ENCODE data around the gene PLCB1. TPM values are rescaled to one million over a fixed set of nuclear protein-coding genes. Genes with fewer than 3 reads are reported as not detected.

The PLCB1 gene
- total and polyA plus RNA-seq, 2 experiments from 2014 or later, result 14.9 to 20.7 TPM

DNA sequence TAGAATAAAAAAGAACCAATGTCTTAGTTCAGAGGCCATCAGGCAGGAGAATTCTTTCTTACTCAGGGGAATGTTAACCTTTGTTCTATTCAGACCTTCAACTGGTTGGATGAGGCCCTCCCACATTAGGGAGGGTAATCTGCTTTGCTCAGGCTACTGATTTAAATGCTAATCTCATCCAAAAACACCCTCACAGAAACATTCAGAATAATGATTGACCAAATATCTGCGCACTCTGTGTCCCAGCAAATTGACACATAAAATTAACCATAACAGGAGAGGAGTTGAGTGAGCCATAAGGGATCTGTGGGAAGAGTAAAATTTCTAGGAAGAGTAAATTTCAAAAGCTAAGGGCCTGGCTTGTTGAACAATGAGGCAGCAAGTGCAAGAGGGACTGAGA, 702.8 kb downstream of the PLCB1 start (continued):
- no peak for TF ChIP-seq CTCF (conservative IDR thresholded peaks at IDR 0.05; ENCODE audit: low read depth in 2 of 2)

- Mint-ChIP-seq H3K27me3 (ENCODE audit: insufficient read depth, low read depth, poor library complexity) (no peaks in the 10 kb centered on the region), H3K36me3 (ENCODE audit: low read depth) (peaks cover 1% of the 10 kb centered on the region; the same call in 2 of the 3 replicates), H3K9me3 (peaks cover 8% of the 10 kb centered on the region; the same call in 2 of the 3 replicates), H3K4me3 (no peak overlapping the region), H3K4me1 (no peaks in the 10 kb centered on the region), H3K27ac (no peak overlapping the region)
- H3K79me2 ChIP-seq (replicated peaks; ENCODE audit: insufficient read depth), result no peaks in the 10 kb centered on the region
- ATAC-seq, result no peak
- H3K4me1 ChIP-seq (ENCODE audit: insufficient read depth), result no peaks in the 10 kb centered on the region
- no peak overlapping the region for H3K4me2 ChIP-seq
- H3F3A ChIP-seq (replicated peaks; ENCODE audit: low read depth), result no peaks in the 10 kb centered on the region
- no peak overlapping the region for H3K4me3 ChIP-seq
- DNase-seq (ENCODE audit: low spot score), result no peak
- no peaks in the 10 kb centered on the region for H3K27me3 ChIP-seq (ENCODE audit: insufficient read depth)
- peaks cover 13% of the 10 kb centered on the region; the same call in 1 of the 2 replicates for H3K9me2 ChIP-seq (ENCODE audit: insufficient read depth)
- H3K27ac ChIP-seq (ENCODE audit: low read depth), result no peak overlapping the region
- no peak overlapping the region for H2AFZ ChIP-seq
- H3K36me3 ChIP-seq (ENCODE audit: insufficient read depth), result no peaks in the 10 kb centered on the region
- no peaks in the 10 kb centered on the region for H4K20me1 ChIP-seq (replicated peaks; ENCODE audit: insufficient read depth)
- TF ChIP-seq CTCF (conservative IDR thresholded peaks at IDR 0.05; ENCODE audit: low read depth in 2 of 2), result no peak
- TF ChIP-seq STAT1 (IDR thresholded peaks at IDR 0.05; ENCODE audit: unreplicated experiment), result no peak
- no peak for TF ChIP-seq EZH2 (IDR thresholded peaks at IDR 0.05; ENCODE audit: low read depth, unreplicated experiment)
- no peak for TF ChIP-seq ETS1 (IDR thresholded peaks at IDR 0.05)
- no peak for TF ChIP-seq CREB1 (CRISPR knock-in tag; IDR thresholded peaks at IDR 0.05; ENCODE audit: low read depth)
- no peak for TF ChIP-seq REST (IDR thresholded peaks at IDR 0.05; ENCODE audit: unreplicated experiment)
- TF ChIP-seq, protein P1, sequence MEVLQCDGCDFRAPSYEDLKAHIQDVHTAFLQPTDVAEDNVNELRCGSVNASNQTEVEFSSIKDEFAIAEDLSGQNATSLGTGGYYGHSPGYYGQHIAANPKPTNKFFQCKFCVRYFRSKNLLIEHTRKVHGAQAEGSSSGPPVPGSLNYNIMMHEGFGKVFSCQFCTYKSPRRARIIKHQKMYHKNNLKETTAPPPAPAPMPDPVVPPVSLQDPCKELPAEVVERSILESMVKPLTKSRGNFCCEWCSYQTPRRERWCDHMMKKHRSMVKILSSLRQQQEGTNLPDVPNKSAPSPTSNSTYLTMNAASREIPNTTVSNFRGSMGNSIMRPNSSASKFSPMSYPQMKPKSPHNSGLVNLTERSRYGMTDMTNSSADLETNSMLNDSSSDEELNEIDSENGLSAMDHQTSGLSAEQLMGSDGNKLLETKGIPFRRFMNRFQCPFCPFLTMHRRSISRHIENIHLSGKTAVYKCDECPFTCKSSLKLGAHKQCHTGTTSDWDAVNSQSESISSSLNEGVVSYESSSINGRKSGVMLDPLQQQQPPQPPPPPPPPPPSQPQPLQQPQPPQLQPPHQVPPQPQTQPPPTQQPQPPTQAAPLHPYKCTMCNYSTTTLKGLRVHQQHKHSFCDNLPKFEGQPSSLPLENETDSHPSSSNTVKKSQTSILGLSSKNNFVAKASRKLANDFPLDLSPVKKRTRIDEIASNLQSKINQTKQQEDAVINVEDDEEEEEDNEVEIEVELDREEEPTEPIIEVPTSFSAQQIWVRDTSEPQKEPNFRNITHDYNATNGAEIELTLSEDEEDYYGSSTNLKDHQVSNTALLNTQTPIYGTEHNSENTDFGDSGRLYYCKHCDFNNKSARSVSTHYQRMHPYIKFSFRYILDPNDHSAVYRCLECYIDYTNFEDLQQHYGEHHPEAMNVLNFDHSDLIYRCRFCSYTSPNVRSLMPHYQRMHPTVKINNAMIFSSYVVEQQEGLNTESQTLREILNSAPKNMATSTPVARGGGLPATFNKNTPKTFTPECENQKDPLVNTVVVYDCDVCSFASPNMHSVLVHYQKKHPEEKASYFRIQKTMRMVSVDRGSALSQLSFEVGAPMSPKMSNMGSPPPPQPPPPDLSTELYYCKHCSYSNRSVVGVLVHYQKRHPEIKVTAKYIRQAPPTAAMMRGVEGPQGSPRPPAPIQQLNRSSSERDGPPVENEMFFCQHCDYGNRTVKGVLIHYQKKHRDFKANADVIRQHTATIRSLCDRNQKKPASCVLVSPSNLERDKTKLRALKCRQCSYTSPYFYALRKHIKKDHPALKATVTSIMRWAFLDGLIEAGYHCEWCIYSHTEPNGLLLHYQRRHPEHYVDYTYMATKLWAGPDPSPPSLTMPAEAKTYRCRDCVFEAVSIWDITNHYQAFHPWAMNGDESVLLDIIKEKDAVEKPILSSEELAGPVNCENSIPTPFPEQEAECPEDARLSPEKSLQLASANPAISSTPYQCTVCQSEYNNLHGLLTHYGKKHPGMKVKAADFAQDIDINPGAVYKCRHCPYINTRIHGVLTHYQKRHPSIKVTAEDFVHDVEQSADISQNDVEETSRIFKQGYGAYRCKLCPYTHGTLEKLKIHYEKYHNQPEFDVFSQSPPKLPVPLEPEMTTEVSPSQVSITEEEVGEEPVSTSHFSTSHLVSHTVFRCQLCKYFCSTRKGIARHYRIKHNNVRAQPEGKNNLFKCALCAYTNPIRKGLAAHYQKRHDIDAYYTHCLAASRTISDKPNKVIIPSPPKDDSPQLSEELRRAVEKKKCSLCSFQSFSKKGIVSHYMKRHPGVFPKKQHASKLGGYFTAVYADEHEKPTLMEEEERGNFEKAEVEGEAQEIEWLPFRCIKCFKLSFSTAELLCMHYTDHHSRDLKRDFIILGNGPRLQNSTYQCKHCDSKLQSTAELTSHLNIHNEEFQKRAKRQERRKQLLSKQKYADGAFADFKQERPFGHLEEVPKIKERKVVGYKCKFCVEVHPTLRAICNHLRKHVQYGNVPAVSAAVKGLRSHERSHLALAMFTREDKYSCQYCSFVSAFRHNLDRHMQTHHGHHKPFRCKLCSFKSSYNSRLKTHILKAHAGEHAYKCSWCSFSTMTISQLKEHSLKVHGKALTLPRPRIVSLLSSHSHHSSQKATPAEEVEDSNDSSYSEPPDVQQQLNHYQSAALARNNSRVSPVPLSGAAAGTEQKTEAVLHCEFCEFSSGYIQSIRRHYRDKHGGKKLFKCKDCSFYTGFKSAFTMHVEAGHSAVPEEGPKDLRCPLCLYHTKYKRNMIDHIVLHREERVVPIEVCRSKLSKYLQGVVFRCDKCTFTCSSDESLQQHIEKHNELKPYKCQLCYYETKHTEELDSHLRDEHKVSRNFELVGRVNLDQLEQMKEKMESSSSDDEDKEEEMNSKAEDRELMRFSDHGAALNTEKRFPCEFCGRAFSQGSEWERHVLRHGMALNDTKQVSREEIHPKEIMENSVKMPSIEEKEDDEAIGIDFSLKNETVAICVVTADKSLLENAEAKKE (CRISPR knock-in tag; IDR thresholded peaks at IDR 0.05), result no peak
- no peak for TF ChIP-seq EZH2phosphoT487 (IDR thresholded peaks at IDR 0.05; ENCODE audit: unreplicated experiment)
- TF ChIP-seq NANOG (IDR thresholded peaks at IDR 0.05; ENCODE audit: borderline replicate concordance), result no peak
- TF ChIP-seq ZNF331 (CRISPR knock-in tag; IDR thresholded peaks at IDR 0.05; ENCODE audit: low read depth), result no peak
These were observed 705.3 kb downstream of the PLCB1 start for GRCh38 chr20:8837396-8837795.
